Nephron progenitor cell (in vitro differentiated cells): ENCODE data around the gene LIG1.
A peak's percentile ranks its signal among the peaks of the same experiment; 100 is the strongest.

Experiments used
- DNase-seq: peaks from one replicate; pipeline ENCODE4 v3.0.0; 2021
- H3K27ac Mint-ChIP-seq: 2 replicates; pipeline ENCODE4 v1.8.0; 2021; ENCODE audit warnings: mild to moderate bottlenecking, moderate library complexity, mixed read lengths
- H3K27me3 Mint-ChIP-seq: 2 replicates; pipeline ENCODE4 v1.8.0; 2021; ENCODE audit warnings: mild to moderate bottlenecking, low read depth, mixed read lengths; ENCODE audit not compliant: poor library complexity
- H3K36me3 Mint-ChIP-seq: 2 replicates; pipeline ENCODE4 v1.8.0; 2021; ENCODE audit warnings: low read depth, mixed read lengths
- H3K4me1 Mint-ChIP-seq: 2 replicates; pipeline ENCODE4 v1.8.0; 2021; ENCODE audit warnings: mixed read lengths
- H3K4me3 Mint-ChIP-seq: 2 replicates; pipeline ENCODE4 v1.8.0; 2021; ENCODE audit warnings: mild to moderate bottlenecking, moderate library complexity, mixed read lengths
- H3K9me3 Mint-ChIP-seq: 2 replicates; pipeline ENCODE4 v1.8.0; 2021; ENCODE audit warnings: mild to moderate bottlenecking, moderate library complexity, mixed read lengths
- TF ChIP-seq, protein P1 (sequence below): fragments of 200-600 bp; sonication (generic); IDR thresholded peaks from 2 replicates; pipeline ENCODE4 v1.5.0; 2021; ENCODE audit warnings: antibody characterized with exemption

The LIG1 gene

DNA sequence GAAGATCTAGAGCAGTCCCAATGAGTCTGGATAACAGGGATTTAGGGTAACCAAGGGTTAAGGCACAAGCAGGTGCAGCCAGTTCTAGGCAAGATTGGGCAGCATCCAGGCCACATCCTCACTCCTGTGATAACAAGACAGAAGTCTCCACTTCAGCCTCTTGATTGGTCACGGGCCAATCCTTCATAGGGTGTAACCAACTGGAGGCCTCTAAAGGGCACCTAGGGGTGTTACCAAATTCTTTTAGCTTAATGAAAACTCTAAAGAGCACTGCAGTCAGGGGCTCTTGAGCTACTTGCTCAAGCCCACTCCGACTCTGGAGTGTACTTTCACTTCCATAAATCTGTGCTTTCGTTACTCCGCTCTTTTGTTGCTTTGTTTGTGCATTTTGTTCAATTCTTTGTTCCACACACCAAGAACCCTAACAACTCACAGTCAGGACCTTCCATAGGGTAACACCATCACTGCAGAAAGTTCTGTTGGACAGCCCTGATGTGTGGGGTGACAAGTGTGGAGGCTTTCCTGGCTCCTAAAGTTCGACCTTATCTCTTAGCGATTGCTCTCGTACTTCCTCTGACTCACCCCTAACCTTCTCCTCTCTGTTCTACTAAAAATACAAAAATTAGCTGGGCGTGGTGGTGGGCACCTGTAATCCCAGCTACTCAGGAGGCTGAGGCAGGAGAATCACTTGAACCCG lies 36.4 kb upstream of the LIG1 start:
- peaks cover 5% of the 10 kb centered on the region for H3K27me3 Mint-ChIP-seq
- peaks cover 15% of the 10 kb centered on the region for H3K36me3 Mint-ChIP-seq

DNA sequence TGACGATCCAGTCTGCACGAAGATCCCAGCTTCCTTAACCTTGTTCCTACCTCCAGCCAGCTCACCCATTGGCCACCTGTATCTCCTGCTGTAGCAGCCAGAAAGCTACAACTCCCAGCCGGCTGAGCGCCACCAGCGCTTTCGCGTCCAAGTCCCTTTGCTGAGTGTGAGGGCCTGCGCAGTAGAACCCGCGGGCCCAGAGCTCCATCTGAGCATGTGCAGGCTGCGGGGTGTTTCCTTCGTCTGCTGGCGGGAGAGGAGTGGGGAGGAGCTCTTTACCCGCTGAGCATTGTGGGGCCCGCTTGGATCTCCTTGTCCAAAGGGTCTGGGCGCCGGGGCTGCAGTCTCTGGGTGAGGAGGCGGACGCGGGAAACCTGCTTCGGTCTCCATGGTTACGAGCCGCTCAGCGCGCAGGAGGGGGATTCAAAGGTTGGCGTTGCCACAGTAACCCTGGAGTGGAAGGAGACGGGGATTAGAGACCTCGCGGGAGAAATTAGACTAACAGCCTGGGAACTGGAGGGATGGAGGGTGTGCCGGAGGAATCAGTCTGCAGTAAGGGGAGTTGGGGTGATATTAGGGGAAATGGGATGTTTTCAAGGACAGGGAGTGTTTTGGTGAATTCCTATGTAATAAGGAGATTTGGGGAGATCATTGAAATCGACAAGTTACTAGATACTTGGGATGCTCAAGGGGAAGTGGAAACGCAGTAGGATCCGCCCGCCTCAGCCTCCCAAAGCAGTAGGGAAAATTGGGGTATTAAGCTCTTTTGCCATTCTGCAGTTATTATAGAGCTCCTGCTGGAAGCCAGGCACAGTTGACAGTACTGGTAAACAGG lies 33.9 kb upstream of the LIG1 start:
- H3K4me1 Mint-ChIP-seq = peaks cover 5% of the 10 kb centered on the region
- no peak overlapping the region for H3K27ac Mint-ChIP-seq
- peaks cover 4% of the 10 kb centered on the region for H3K36me3 Mint-ChIP-seq
- H3K4me3 Mint-ChIP-seq = no peak overlapping the region
- TF ChIP-seq, protein P1, sequence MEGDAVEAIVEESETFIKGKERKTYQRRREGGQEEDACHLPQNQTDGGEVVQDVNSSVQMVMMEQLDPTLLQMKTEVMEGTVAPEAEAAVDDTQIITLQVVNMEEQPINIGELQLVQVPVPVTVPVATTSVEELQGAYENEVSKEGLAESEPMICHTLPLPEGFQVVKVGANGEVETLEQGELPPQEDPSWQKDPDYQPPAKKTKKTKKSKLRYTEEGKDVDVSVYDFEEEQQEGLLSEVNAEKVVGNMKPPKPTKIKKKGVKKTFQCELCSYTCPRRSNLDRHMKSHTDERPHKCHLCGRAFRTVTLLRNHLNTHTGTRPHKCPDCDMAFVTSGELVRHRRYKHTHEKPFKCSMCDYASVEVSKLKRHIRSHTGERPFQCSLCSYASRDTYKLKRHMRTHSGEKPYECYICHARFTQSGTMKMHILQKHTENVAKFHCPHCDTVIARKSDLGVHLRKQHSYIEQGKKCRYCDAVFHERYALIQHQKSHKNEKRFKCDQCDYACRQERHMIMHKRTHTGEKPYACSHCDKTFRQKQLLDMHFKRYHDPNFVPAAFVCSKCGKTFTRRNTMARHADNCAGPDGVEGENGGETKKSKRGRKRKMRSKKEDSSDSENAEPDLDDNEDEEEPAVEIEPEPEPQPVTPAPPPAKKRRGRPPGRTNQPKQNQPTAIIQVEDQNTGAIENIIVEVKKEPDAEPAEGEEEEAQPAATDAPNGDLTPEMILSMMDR = no peak
- peaks cover 3% of the 10 kb centered on the region for H3K9me3 Mint-ChIP-seq
- peaks cover 8% of the 10 kb centered on the region for H3K27me3 Mint-ChIP-seq
- peak; percentile 95 for DNase-seq

More for the DNA sequence above, 36.4 kb upstream of the LIG1 start:
- TF ChIP-seq, protein P1 = no peak
- Mint-ChIP-seq H3K9me3 (peaks cover 3% of the 10 kb centered on the region), H3K4me3 (no peak overlapping the region), H3K4me1 (peaks cover 5% of the 10 kb centered on the region), H3K27ac (no peak overlapping the region)
- DNase-seq = no peak

DNA sequence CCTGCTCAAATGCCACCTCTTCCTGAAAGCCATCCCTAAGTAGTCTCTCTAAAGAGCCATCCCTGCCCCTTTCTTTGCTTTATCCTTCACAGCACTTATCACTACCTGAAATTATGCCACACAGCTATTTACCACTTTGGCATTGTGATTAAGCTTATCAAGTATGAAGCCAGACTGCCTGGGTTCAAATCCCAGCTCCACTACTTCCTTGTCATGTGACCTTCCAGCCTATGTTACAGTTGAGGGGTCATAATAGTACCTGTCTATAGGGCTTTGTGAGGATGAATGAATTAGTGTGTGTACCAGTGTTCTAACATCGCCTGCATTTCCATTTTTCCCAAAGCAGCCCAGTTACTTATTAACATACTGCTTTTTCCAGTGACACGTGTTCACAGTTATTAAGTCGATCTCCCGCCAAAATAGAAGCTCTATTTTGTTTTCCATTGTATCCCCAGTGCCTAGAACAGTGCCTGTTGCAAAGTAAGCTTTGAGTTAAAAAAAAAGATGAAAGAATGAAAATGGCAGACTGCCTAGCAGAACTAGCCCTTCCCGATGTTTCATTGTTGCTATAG lies 33.2 kb upstream of the LIG1 start:
- peaks cover 4% of the 10 kb centered on the region for H3K36me3 Mint-ChIP-seq
- peaks cover 5% of the 10 kb centered on the region for H3K4me1 Mint-ChIP-seq
- TF ChIP-seq, protein P1 = no peak
- DNase-seq = no peak
- H3K4me3 Mint-ChIP-seq = no peak overlapping the region
- no peak overlapping the region for H3K27ac Mint-ChIP-seq
- H3K27me3 Mint-ChIP-seq = peaks cover 8% of the 10 kb centered on the region
- peaks cover 3% of the 10 kb centered on the region for H3K9me3 Mint-ChIP-seq

DNA sequence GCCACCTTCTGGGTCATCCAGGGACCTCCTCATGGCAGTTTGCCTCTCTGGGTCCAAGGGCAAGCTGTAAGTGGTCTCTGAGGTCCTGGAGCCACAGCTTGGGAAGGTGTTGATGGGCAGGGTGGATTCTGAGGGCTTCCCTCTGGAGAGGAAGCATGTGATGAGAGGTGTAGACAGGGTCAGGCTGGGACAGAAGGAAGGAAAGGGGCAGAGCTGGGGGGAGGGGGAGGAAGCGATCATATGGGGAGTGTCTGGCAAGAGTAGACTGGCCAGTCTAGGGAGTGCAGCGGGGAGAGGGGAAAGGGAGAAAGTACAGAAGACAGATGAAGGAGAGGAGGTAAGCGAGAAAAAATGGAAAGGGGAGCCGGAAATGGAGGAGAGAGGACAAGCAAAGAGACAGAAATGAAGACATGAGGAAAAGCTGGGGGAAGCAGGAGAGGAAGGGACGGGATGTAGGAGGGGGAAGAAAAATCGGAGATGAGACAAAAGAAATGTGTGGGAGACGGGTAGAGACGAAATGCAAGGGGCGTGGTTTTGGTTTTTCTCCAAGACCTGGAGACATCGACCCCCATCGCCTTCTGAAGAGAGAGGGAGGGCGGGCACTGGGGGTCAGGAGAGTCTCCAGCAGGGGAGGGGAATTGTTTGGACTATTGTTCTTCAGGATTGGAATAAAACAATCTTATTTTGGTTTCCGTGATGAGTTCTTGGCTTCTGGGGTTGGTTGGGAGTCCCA lies 27.0 kb upstream of the LIG1 start:
- no peak overlapping the region for H3K4me3 Mint-ChIP-seq
- H3K9me3 Mint-ChIP-seq = no peaks in the 10 kb centered on the region
- DNase-seq = no peak
- H3K36me3 Mint-ChIP-seq = peaks cover 31% of the 10 kb centered on the region
- H3K4me1 Mint-ChIP-seq = peaks cover 13% of the 10 kb centered on the region
- peaks cover 3% of the 10 kb centered on the region for H3K27me3 Mint-ChIP-seq
- TF ChIP-seq, protein P1 = no peak
- H3K27ac Mint-ChIP-seq = peak overlapping the region; percentile 68

DNA sequence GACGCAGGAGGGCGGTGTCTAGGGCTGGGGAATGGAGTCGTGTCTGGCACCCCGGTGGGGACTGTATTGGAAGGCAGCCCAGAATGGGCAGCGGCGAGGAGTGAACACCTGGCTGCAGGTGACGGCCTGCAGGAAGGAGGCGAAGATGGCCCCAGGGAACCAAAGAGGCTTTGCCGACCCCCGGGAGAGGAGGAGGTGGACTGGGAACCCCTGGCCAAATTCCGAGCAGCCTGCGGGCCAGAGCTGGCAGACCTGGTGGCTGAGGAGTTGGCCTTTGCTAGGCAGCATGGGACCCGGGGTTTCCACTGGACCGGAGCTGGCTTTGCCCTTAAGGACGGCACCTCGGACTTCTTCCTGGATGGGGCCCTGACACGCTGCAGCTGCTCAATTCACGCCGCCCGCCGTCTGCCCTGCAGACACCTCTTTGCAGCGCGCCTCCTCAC lies 26.2 kb upstream of the LIG1 start:
- H3K36me3 Mint-ChIP-seq = peaks cover 38% of the 10 kb centered on the region
- H3K9me3 Mint-ChIP-seq = no peaks in the 10 kb centered on the region
- no peak for DNase-seq
- TF ChIP-seq, protein P1 = no peak
- H3K4me3 Mint-ChIP-seq = no peak overlapping the region
- peaks cover 8% of the 10 kb centered on the region for H3K4me1 Mint-ChIP-seq
- peaks cover 3% of the 10 kb centered on the region for H3K27me3 Mint-ChIP-seq
- H3K27ac Mint-ChIP-seq = peak overlapping the region; percentile 71
